GM23248 (cell line): ENCODE results near the gene PTPN21.

Experiments
- EZH2 ChIP-seq: fragments of 200-600 bp; sonication (generic); IDR thresholded peaks from 2 replicates; pipeline ENCODE4 v1.6.1; 2018; ENCODE audit warnings: antibody characterized with exemption, mild to moderate bottlenecking; ENCODE audit not compliant: insufficient read depth, poor library complexity, severe bottlenecking
- EZH2phosphoT487 ChIP-seq: fragments of 200-600 bp; sonication (generic); IDR thresholded peaks from 2 replicates; pipeline ENCODE4 v1.6.1; 2018; ENCODE audit warnings: antibody characterized with exemption, moderate library complexity, mild to moderate bottlenecking, low read depth; ENCODE audit not compliant: insufficient read depth

DNA sequence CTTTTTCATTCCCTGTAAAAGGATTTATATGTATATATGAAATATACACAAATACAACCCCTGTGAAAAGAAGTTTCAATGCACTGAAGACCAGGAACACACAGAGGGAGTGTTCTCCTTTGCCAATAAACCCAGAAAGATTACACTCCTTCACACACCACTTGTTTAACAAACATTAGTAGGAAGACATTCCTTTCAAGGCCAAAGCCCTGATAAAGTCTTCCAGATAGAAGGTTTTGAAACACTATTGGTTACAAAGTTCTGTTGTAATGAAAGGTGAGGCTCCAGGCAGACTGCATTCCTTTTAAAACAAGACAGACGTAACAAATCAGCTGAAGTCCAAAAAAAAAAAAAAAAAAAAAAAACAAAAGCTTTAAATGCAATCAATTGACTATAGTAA, 81.0 kb downstream of the PTPN21 start:
- no peak for TF ChIP-seq EZH2phosphoT487
- no peak for TF ChIP-seq EZH2
